CD4-positive, alpha-beta T cell (primary cell): ENCODE measurements around the gene UBE3C. TPM values are rescaled to one million over a fixed set of nuclear protein-coding genes. Genes with fewer than 3 reads are reported as not detected.

Experiments used
- ATAC-seq: fragments of 200-7000 bp; cut with Tn5 transposase; one replicate; pipeline ENCODE4 v1.10.0; 2022; ENCODE audit warnings: mild to moderate bottlenecking; ENCODE audit not compliant: poor library complexity
- CTCF ChIA-PET: fragments of 350-600 bp; sonication (Branson Sonifier 250); formaldehyde crosslinking; loops from one replicate; lab custom pipeline; 2021; ENCODE audit warnings: antibody characterized with exemption, inconsistent platforms; lab: Charles Lee
- POLR2A ChIA-PET: fragments of 350-600 bp; sonication (Branson Sonifier 250); formaldehyde crosslinking; loops from one replicate; lab custom pipeline; 2021; ENCODE audit warnings: antibody characterized with exemption, inconsistent platforms; lab: Charles Lee
- DNase-seq, 14 experiments: peaks; one replicate each; pipeline ENCODE4 v3.0.0-alpha.2; 2013 to 2020; ENCODE audit warnings: mixed read lengths in 2 of 14
- H3K27ac ChIP-seq, 2 donors: one replicate each; pipeline versions ENCODE4 v1.5.1 to v1.7.0; 2013; ENCODE audit warnings: low read length in 2 of 2, low read depth in 1 of 2, mild to moderate bottlenecking in 1 of 2
- H3K27me3 ChIP-seq, 2 experiments: 1 replicate in 1 of 2; 2 replicates in 1 of 2; pipeline versions ENCODE4 v1.6.1 to v1.7.0; 2013; ENCODE audit warnings: low read length in 2 of 2, control low read depth in 1 of 2, mild to moderate bottlenecking in 1 of 2, moderate library complexity in 1 of 2; ENCODE audit not compliant: insufficient read depth in 2 of 2, control insufficient read depth in 1 of 2
- H3K36me3 ChIP-seq: one replicate; pipeline ENCODE4 v1.6.1; 2013; ENCODE audit warnings: low read length, control low read depth; ENCODE audit not compliant: insufficient read depth
- H3K4me1 ChIP-seq: one replicate; pipeline ENCODE4 v1.6.1; 2013; ENCODE audit warnings: low read length, control low read depth; ENCODE audit not compliant: insufficient read depth
- H3K4me3 ChIP-seq: one replicate; pipeline ENCODE4 v1.5.1; 2013; ENCODE audit warnings: mild to moderate bottlenecking, low read length, moderate library complexity
- H3K9me3 ChIP-seq, 2 experiments: 1 replicate in 1 of 2; 2 replicates in 1 of 2; pipeline versions ENCODE4 v1.6.1 to v1.7.0; 2013; ENCODE audit warnings: low read length in 2 of 2, mild to moderate bottlenecking in 2 of 2, control low read depth in 1 of 2, moderate library complexity in 1 of 2; ENCODE audit not compliant: control insufficient read depth in 1 of 2, insufficient read depth in 1 of 2
- H3K27ac Mint-ChIP-seq: one replicate; pipeline ENCODE4 v1.8.0; 2020; ENCODE audit warnings: mixed read lengths
- H3K27me3 Mint-ChIP-seq: one replicate; pipeline ENCODE4 v1.8.0; 2021; ENCODE audit warnings: mixed read lengths
- H3K36me3 Mint-ChIP-seq: one replicate; pipeline ENCODE4 v1.8.0; 2021; ENCODE audit warnings: low read depth, mixed read lengths
- H3K4me1 Mint-ChIP-seq: one replicate; pipeline ENCODE4 v1.8.0; 2021; ENCODE audit warnings: low read depth, mixed read lengths
- H3K4me3 Mint-ChIP-seq: one replicate; pipeline ENCODE4 v1.8.0; 2020; ENCODE audit warnings: mild to moderate bottlenecking, mixed read lengths
- H3K9me3 Mint-ChIP-seq: one replicate; pipeline ENCODE4 v1.8.0; 2020; ENCODE audit warnings: mixed read lengths
- intact Hi-C, 2 experiments: fragments of 100-400 bp; cut with DNase I in 1 of 2; cut with micrococcal nuclease in 1 of 2; formaldehyde crosslinking; loops; one replicate each; pipeline versions ENCODE4 v1.15.1 to v1.9.0; 2023 to 2025; cut with DNase I, micrococcal nuclease
- total RNA-seq, 174 experiments: library from RNA in 2 of 174; stranded (reverse) in 2 of 174; gene quantifications; one replicate each; pipeline ENCODE4 v1.2.3 and lab custom pipeline; 2021 to 2026
- TF ChIP-seq, protein P1 (sequence below): fragments of 200-600 bp; IDR thresholded peaks from one replicate; pipeline ENCODE4 v1.8.0; 2022; ENCODE audit warnings: antibody characterized with exemption, mild to moderate bottlenecking

The UBE3C gene
- total RNA-seq, 2 experiments from 2014 or later, result 30.8 to 32.3 TPM

DNA sequence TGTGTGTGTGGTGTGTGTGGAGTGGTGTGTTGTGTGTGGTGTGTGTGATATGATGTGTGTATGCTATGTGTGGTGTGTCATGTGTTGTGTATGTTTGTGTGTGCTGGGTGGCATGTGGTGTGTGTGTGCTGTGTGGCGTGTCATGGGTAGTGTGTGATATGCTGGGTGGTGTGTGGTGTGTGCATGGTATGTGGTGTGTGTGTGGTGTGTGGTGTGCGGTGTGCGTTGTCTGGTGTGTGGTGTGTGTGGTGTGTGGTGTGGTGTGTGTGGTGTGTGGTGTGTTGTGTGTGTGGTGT is 160.5 kb downstream of the UBE3C start:
- Mint-ChIP-seq H3K27me3 (no peaks in the 10 kb centered on the region), H3K9me3 (no peaks in the 10 kb centered on the region), H3K4me3 (no peak overlapping the region), H3K4me1 (peaks cover 32% of the 10 kb centered on the region), H3K36me3 (no peaks in the 10 kb centered on the region), H3K27ac (peak overlapping the region; percentile 22)
- no peaks in the 10 kb centered on the region for H3K9me3 ChIP-seq
- no peak overlapping the region for H3K4me3 ChIP-seq
- ChIA-PET POLR2A (no interaction called here), CTCF (no interaction called here)
- ATAC-seq, result no peak
- H3K4me1 ChIP-seq, result peaks cover 43% of the 10 kb centered on the region
- no peaks in the 10 kb centered on the region for H3K27me3 ChIP-seq
- intact Hi-C loops, result no loop called here
- H3K27ac ChIP-seq, result no peak overlapping the region
- DNase-seq, result no peak
- TF ChIP-seq, protein P1, sequence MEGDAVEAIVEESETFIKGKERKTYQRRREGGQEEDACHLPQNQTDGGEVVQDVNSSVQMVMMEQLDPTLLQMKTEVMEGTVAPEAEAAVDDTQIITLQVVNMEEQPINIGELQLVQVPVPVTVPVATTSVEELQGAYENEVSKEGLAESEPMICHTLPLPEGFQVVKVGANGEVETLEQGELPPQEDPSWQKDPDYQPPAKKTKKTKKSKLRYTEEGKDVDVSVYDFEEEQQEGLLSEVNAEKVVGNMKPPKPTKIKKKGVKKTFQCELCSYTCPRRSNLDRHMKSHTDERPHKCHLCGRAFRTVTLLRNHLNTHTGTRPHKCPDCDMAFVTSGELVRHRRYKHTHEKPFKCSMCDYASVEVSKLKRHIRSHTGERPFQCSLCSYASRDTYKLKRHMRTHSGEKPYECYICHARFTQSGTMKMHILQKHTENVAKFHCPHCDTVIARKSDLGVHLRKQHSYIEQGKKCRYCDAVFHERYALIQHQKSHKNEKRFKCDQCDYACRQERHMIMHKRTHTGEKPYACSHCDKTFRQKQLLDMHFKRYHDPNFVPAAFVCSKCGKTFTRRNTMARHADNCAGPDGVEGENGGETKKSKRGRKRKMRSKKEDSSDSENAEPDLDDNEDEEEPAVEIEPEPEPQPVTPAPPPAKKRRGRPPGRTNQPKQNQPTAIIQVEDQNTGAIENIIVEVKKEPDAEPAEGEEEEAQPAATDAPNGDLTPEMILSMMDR, result no peak
- no peaks in the 10 kb centered on the region for H3K36me3 ChIP-seq

DNA sequence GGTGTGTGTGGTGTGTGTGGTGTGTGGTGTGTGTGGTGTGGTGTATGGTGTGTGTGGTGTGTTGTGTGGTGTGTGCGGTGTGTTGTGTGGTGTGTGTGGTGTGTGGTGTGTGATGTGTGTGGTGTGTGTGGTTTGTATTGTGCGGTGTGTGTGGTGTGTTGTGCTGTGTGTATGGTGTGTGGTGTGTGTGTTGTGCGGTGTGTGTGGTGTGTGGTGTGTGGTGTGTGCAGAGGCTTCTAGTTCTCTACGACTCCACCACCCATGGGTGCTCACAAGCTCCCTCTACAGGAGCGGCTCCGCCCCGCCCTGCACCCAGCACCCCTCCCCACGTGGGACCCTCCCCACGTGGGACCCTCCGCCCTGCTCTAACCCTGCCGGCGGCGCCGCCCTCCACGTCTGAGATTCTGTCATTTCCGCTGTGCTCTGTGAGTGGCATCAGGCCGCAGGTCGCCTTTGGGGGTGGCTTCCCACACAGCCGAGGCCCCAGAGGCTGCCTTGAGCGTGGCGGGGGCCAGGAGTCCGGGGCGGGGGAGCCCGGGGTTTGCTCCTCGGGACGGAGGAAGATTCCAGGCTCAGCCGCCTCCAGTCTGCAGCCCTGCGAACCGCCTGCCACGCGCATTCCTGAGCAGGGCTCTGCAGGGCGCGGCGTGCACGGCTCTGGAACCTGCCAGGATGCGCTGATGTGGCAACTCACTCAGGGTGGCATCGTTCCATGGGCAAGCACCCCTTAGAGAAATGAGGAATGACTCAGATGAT is 161.1 kb downstream of the UBE3C start:
- no peak overlapping the region for H3K27ac Mint-ChIP-seq

DNA sequence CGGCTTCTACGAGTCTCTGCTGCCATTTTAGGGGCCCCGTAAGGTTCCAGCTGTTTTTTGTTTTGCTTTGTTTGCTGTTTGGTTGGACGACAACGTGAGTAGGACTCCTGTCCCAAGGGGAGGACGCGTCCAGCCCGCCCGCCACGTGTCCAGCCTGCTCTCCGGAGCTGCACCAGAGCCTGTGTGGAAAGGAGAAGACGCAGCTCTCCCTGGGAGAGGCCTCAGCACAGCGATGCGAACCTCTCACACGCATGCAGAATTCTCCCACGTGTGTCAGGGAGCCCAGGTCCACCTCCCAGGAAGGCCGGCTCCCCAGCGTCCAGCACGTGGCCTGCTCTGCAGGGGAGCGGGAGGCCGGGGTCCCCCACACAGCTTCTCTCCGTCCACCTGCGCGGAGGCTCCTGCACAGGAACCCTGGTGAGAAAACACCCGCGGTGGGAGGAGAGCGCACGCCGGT is 161.7 kb downstream of the UBE3C start:
- Mint-ChIP-seq H3K27ac (peak overlapping the region; percentile 81), H3K36me3 (no peaks in the 10 kb centered on the region)
- ATAC-seq, result no peak

More for the DNA sequence above, 161.1 kb downstream of the UBE3C start:
- H3K36me3 Mint-ChIP-seq, result no peaks in the 10 kb centered on the region
- no peak overlapping the region for H3K4me3 Mint-ChIP-seq
- Histone ChIP-seq H3K27ac (no peak overlapping the region), H3K4me1 (peaks cover 43% of the 10 kb centered on the region), H3K4me3 (no peak overlapping the region), H3K27me3 (no peaks in the 10 kb centered on the region), H3K36me3 (no peaks in the 10 kb centered on the region), H3K9me3 (no peaks in the 10 kb centered on the region)
- ChIA-PET POLR2A (no interaction called here), CTCF (no interaction called here)
- intact Hi-C loops, result no loop called here
- H3K27me3 Mint-ChIP-seq, result no peaks in the 10 kb centered on the region
- peak in 12 of 14 experiments; percentile 10 to 82 (median 39) for DNase-seq
- TF ChIP-seq, protein P1, result no peak
- H3K9me3 Mint-ChIP-seq, result no peaks in the 10 kb centered on the region
- peak; percentile 56 for ATAC-seq
- H3K4me1 Mint-ChIP-seq, result peaks cover 32% of the 10 kb centered on the region

More for the DNA sequence above, 161.7 kb downstream of the UBE3C start:
- Histone ChIP-seq H3K27me3 (no peaks in the 10 kb centered on the region), H3K4me3 (no peak overlapping the region), H3K4me1 (peaks cover 43% of the 10 kb centered on the region), H3K27ac (no peak overlapping the region), H3K36me3 (no peaks in the 10 kb centered on the region), H3K9me3 (no peaks in the 10 kb centered on the region)
- ChIA-PET CTCF (no interaction called here), POLR2A (no interaction called here)
- Mint-ChIP-seq H3K9me3 (no peaks in the 10 kb centered on the region), H3K27me3 (no peaks in the 10 kb centered on the region), H3K4me1 (peaks cover 32% of the 10 kb centered on the region), H3K4me3 (no peak overlapping the region)
- TF ChIP-seq, protein P1, result no peak
- no peak for DNase-seq
- intact Hi-C loops, result no loop called here
